Daoy (cell line): Measurements from ENCODE around the gene GPR45. TPM values are rescaled to one million over a fixed set of nuclear protein-coding genes. Genes with fewer than 3 reads are reported as not detected.
"Not testable (repeated sequence)": the region's sequence is repeated elsewhere in the genome, so short reads cannot be mapped to it uniquely, and the experiment has no call there.

Experiments used
- DNase-seq: peaks from one replicate; pipeline ENCODE4 v3.0.0-alpha.2; 2015; ENCODE audit warnings: low read depth
- total RNA-seq: library from RNA; depleted of rRNA; stranded (reverse); fragments of >200 nt; shearing (Covaris generic); gene quantifications from 2 replicates; pipeline ENCODE4 v1.2.3, GENCODE V29; 2014; rRNA removed

The GPR45 gene
- not detected in 2 replicates for total RNA-seq

- DNase-seq = no peak
Measured at GRCh38 chr2:105241443-105241842, at the start of gene GPR45. Gene GPR45, plus strand, starts transcription at chr2:105241743. Its CDS starts 116 bp downstream, at chr2:105241859.

- DNase-seq = no peak
Measured at GRCh38 chr2:105194022-105194675, 47.4 kb upstream of the GPR45 start.

- no peak for DNase-seq
Measured at GRCh38 chr2:105196651-105197050, 44.9 kb upstream of the GPR45 start.

GRCh38 chr2:105215586-105216192 lies 25.9 kb upstream of the GPR45 start:
- no peak for DNase-seq

DNA sequence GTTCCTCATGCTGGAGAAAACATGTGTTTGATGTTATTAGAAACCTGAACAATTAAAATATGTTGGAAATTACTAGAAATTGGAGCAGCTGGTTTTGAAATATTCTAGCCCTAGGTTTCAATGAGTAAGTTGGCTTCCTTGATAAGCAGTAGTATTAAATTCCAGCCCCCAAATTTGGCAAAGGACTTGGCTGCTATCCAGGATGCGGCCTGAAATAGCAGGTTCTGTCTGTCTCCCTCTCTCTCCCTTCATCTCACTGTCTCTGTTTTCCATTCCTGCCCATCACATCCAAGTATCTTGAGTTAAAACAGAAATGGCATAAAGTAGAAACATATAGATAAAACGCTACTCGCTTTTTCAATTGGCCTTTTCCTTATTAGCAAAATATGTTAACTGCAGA lies 20.9 kb upstream of the GPR45 start:
- DNase-seq = no peak

GRCh38 chr2:105224444-105224843 lies 17.1 kb upstream of the GPR45 start:
- no peak for DNase-seq

DNA sequence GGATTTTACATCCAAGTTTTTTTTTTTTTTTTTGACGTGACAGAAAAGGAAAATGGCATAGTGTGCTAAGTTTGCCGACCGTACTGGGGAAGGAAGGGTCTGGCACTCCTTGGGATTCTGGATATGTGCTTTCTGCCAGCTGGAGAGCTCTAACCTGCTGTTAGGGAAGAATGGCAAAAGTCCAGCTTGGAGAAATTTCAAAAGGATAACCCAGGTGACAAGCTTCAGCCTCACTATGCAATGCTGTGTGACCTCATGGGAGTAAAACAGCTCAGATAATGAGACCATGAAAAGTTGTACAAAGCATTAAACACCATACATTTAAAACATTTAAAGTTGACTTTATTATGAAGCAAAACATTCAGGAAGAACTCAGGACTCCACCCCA lies 10.3 kb upstream of the GPR45 start:
- DNase-seq = no peak

DNA sequence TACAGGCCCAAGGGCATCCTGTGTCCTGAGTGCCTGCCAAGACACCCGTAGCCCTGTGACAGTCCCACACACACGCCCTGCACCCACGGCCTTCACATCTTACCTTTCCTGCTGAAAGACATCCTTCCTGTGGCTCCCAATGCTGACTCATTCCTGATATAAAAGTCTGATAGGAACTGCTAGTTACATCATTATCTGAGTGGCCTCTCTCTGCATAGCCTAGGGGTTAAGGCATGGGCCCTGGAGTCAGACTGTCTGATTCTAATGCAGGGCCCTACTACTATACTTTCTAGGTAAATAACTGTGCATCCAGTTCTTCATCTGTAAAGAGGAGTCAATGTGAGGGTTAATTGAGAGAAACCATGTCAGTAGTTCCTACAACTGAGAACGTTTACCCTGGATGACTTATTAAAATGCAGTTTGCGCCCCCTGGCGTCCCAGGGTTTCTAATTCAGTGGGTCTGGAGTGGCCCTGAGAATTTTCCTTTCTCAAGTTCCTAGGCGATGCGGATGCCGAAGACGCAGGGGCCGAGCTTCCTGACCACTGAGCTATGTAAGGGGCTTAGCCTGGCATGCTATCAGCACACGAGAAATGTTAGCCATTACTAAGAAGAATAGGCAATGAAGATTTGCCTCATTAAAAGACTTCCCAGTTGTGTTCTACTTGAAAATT lies 6.0 kb upstream of the GPR45 start:
- DNase-seq = peak; percentile 75

DNA sequence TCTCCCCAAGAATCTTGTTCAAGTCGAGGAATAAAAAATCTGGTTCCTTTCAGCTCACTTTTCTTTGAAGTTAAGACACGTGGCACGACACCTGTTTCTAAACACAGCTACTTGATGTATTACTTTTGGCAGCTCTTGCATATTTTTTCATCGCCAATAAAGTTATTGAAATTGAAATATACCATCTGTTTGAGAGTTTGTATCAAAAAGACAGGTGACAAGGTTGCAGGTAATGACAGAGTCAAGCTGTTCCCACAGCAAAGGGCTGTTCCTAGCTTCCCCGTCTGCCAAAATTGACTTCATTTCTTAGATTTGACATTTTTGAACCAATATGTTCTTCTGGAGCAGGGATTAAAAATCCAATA lies 5.5 kb upstream of the GPR45 start:
- no peak for DNase-seq

GRCh38 chr2:105237045-105237765 lies 4.3 kb upstream of the GPR45 start:
- DNase-seq = no peak

DNA sequence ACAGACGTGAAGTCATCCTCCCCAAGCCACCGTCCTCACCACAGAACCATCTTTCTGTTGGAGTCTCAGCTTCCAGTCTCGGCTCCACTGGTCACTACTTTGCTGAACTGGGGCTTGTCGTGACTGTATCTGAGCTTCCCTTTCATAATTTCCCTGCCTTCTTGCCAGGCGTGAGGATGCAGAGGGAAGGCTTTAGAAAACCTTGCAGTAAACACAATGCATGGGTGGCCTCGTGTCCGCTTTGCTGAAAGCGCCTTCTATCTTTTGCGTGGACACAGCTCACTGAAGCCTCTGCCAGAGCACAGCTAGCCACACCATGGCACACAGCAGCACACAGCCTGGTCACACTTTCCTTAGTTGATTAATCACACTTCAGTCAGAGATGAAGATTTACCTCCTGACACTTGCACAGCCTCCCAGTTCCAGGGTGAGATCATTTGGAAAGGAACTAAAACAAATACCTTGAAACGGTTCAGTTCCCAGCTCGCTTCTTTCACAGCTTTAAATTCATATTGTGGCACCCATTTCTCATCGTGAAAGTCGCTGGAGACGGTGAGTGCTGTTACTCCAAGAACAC lies 2.8 kb upstream of the GPR45 start:
- DNase-seq = peak; percentile 25

DNA sequence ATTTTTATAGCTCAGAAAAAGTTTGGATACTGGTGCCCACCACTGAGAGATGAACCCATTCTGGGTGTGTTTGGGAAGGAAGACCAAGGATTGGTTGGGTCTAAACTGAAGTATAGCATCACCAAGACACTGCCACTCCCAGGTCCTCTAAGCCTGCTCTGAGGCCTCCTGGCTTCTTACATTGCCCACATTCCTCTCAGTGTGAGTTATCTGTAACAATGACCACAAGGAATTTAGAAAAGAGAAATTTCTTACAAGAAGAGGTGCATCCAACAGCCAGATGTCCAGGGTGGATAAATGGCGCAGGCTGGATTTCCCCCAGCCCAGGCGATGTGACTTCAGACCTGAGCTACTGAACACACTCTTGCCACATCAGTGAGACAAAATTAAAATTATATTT lies 1.6 kb upstream of the GPR45 start:
- peak; percentile 80 for DNase-seq

- no peak for DNase-seq
Measured at GRCh38 chr2:105242286-105242993, 897 bp downstream of the GPR45 start.

DNA sequence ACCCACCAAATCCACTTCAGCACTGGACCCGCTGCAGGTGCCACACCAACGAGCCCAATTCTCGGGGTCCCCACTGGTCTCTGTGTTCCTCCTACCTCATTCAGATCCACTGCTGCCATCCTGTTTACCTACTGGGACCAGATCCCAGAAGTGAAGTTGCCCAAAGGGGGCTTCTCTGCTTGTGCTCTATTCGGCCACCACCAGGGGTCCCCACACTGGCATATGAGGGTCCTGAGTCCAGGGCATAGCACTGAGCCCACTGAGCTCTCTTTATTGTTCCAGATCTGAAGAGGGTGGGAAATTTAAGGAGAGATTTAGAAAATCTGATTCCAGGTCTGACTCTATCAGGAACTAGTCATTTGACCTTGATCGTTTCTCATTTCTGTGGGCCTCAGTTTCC lies 2.4 kb downstream of the GPR45 start:
- DNase-seq = no peak

- DNase-seq = no peak
Measured at GRCh38 chr2:105244451-105244850, 2.9 kb downstream of the GPR45 start.

- DNase-seq = no peak
Measured at GRCh38 chr2:105248316-105249070, 7.0 kb downstream of the GPR45 start.

- DNase-seq = no peak
Measured at GRCh38 chr2:105249181-105249580, 7.6 kb downstream of the GPR45 start.

- DNase-seq = no peak
Measured at GRCh38 chr2:105249891-105250290, 8.3 kb downstream of the GPR45 start.

DNA sequence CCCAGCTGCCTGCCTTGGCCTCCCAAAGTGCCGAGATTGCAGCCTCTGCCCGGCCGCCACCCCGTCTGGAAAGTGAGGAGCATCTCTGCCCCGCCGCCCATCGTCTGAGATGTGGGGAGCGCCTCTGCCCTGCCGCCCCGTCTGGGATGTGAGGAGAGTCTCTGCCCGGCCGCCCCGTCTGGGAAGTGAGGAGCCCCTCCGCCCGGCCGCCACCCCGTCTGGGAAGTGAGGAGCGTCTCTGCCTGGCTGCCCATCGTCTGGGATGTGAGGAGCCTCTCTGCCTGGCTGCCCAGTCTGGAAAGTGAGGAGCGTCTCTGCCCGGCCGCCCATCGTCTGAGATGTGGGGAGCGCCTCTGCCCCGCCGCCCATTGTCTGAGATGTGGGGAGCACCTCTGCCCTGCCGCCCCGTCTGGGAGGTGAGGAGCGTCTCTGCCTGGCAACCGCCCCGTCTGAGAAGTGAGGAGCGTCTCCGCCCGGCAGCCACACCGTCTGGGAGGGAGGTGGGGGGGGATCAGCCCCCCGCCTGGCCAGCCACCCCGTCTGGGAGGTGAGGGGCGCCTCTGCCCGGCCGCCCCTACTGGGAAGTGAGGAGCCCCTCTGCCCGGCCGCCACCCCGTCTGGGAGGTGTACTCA lies 9.6 kb downstream of the GPR45 start:
- DNase-seq = not testable (repeated sequence)

DNA sequence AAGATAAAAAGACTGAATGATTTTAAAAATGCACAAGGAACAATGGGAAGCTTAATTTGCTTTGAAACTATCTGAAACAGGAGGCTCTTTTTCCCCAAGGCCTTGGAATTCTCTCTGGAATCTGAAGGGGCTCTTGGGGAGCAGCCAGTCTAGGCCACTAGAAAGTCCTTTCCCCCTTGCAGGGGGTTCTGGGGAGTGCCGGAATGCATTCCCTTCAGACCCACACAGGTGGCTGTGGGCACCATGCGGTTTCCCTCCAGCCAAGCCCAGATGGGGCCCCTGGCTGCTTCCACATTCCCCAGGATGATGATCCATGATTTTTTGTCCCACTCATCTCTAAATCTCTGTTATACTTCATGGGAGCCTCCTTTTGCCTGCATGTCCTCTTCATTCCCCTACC lies 10.7 kb downstream of the GPR45 start:
- DNase-seq = peak; percentile 82
